G401 (cell line): ENCODE data around the gene PPP3CA. TPM values are rescaled to one million over a fixed set of nuclear protein-coding genes. Genes with fewer than 3 reads are reported as not detected.
A peak's percentile ranks its signal among the peaks of the same experiment; 100 is the strongest.
"Not testable (repeated sequence)": the region's sequence is repeated elsewhere in the genome, so short reads cannot be mapped to it uniquely, and the experiment has no call there.

Experiments used
- DNase-seq: peaks from one replicate; pipeline ENCODE4 v3.0.0-alpha.2; 2015; ENCODE audit warnings: low spot score
- in situ Hi-C: cut with HindIII; loops from 2 replicates; pipeline ENCODE4 v1.10.0; 2016; ENCODE audit warnings: low sequenced_read_pairs, mixed read lengths
- total RNA-seq: library from RNA; depleted of rRNA; stranded (reverse); fragments of >200 nt; shearing (Covaris generic); gene quantifications from 2 replicates; pipeline ENCODE4 v1.2.3, GENCODE V29; 2014

PPP3CA gene
- total RNA-seq, 1 experiment from 2014 or later, result 0.75 TPM

GRCh38 chr4:101264993-101265815, 82.1 kb downstream of the PPP3CA start:
- in situ Hi-C loops, result no loop called here
- no peak for DNase-seq

- in situ Hi-C loops, result no loop called here
- no peak for DNase-seq
These were observed 82.8 kb downstream of the PPP3CA start for GRCh38 chr4:101264512-101264911.

- in situ Hi-C loops, result no loop called here
- DNase-seq, result no peak
These were observed 84.6 kb downstream of the PPP3CA start for GRCh38 chr4:101262683-101263082.

- in situ Hi-C loops, result no loop called here
- no peak for DNase-seq
These were observed 87.5 kb downstream of the PPP3CA start for GRCh38 chr4:101259876-101260275.

GRCh38 chr4:101258883-101259282, 88.4 kb downstream of the PPP3CA start:
- in situ Hi-C loops, result no loop called here
- no peak for DNase-seq

GRCh38 chr4:101256222-101256621, 91.1 kb downstream of the PPP3CA start:
- in situ Hi-C loops, result no loop called here
- DNase-seq, result no peak

- in situ Hi-C loops, result no loop called here
- no peak for DNase-seq
These were observed 92.5 kb downstream of the PPP3CA start for GRCh38 chr4:101254776-101255175.

GRCh38 chr4:101253121-101253520, 94.2 kb downstream of the PPP3CA start:
- no peak for DNase-seq
- in situ Hi-C loops, result no loop called here

- in situ Hi-C loops, result no loop called here
These were observed 94.6 kb downstream of the PPP3CA start for GRCh38 chr4:101252721-101253120.

GRCh38 chr4:101251261-101251660, 96.1 kb downstream of the PPP3CA start:
- DNase-seq, result no peak

More at GRCh38 chr4:101252721-101253120, 94.6 kb downstream of the PPP3CA start:
- no peak for DNase-seq

GRCh38 chr4:101244349-101244748, 103.0 kb downstream of the PPP3CA start:
- in situ Hi-C loops, result no loop called here
- DNase-seq, result no peak

More at GRCh38 chr4:101251261-101251660, 96.1 kb downstream of the PPP3CA start:
- in situ Hi-C loops, result no loop called here

- in situ Hi-C loops, result no loop called here
- DNase-seq, result no peak
These were observed 104.9 kb downstream of the PPP3CA start for GRCh38 chr4:101242441-101242840.

- in situ Hi-C loops, result no loop called here
- no peak for DNase-seq
These were observed 107.2 kb downstream of the PPP3CA start for GRCh38 chr4:101240099-101240498.

- DNase-seq, result no peak
- in situ Hi-C loops, result no loop called here
These were observed 107.7 kb downstream of the PPP3CA start for GRCh38 chr4:101239665-101240064.

GRCh38 chr4:101238706-101239105, 108.6 kb downstream of the PPP3CA start:
- in situ Hi-C loops, result no loop called here
- DNase-seq, result no peak

GRCh38 chr4:101237773-101238172, 109.6 kb downstream of the PPP3CA start:
- in situ Hi-C loops, result no loop called here
- DNase-seq, result no peak

- in situ Hi-C loops, result no loop called here
- no peak for DNase-seq
These were observed 111.2 kb downstream of the PPP3CA start for GRCh38 chr4:101236097-101236496.

- in situ Hi-C loops, DNase-seq: not testable (repeated sequence)
These were observed 113.2 kb downstream of the PPP3CA start for GRCh38 chr4:101234141-101234540.

GRCh38 chr4:101232074-101232776, 115.1 kb downstream of the PPP3CA start:
- in situ Hi-C loops, result no loop called here
- peak; percentile 52 for DNase-seq

- in situ Hi-C loops, result no loop called here
- DNase-seq, result no peak
These were observed 116.4 kb downstream of the PPP3CA start for GRCh38 chr4:101230801-101231426.
